Prostate gland (tissue), 2 donors: ENCODE measurements around the gene CPNE9. TPM values are rescaled to one million over a fixed set of nuclear protein-coding genes. Genes with fewer than 3 reads are reported as not detected.

Experiments
- DNase-seq: peaks from one replicate; pipeline ENCODE4 v3.0.0-alpha.2; 2019; ENCODE audit warnings: low spot score
- H3K27ac ChIP-seq, 2 donors: fragments of 200-600 bp; sonication (generic); 2 replicates each; pipeline ENCODE4 v1.5.1; 2017 to 2019
- H3K27me3 ChIP-seq: fragments of 200-600 bp; sonication (generic); replicated peaks from 2 replicates; pipeline ENCODE4 v1.5.1; 2019; ENCODE audit not compliant: insufficient read depth
- H3K36me3 ChIP-seq, 2 donors: fragments of 200-600 bp; sonication (generic); 1 replicate in 1 of 2; 2 replicates in 1 of 2; pipeline versions ENCODE4 v1.5.1 to v1.8.1; 2017 to 2019
- H3K4me1 ChIP-seq: fragments of 200-600 bp; sonication (generic); replicated peaks from 2 replicates; pipeline ENCODE4 v1.5.1; 2019
- H3K4me3 ChIP-seq, 2 donors: fragments of 200-600 bp; sonication (generic); 2 replicates each; pipeline ENCODE4 v1.5.1; 2017 to 2019
- H3K9me3 ChIP-seq: fragments of 200-600 bp; sonication (generic); 2 replicates; pipeline ENCODE4 v1.5.1; 2017
- CTCF ChIP-seq, 4 experiments: fragments of 200-600 bp in 2 of 4; fragments of 450-650 bp in 2 of 4; sonication (generic) in 2 of 4; IDR thresholded peaks; 1 replicate in 3 of 4; 2 replicates in 1 of 4; pipeline ENCODE4 v1.5.1; 2016 to 2019; ENCODE audit warnings: antibody characterized with exemption in 4 of 4, mild to moderate bottlenecking in 2 of 4, moderate library complexity in 2 of 4
- POLR2A ChIP-seq: fragments of 450-650 bp; IDR thresholded peaks from one replicate; pipeline ENCODE4 v1.6.1; 2016; ENCODE audit warnings: antibody characterized with exemption, mild to moderate bottlenecking
- POLR2AphosphoS5 ChIP-seq: sonication (generic); formaldehyde crosslinking; IDR thresholded peaks from one replicate; pipeline ENCODE4 v1.6.1; 2017; ENCODE audit warnings: antibody characterized with exemption
- WGBS: methylation state at CpG from one replicate; pipeline ENCODE4 v1.1.5; 2018; 5-methylcytosine and 5-hydroxymethylcytosine counted together
- intact Hi-C: fragments of 100-400 bp; cut with DNase I; formaldehyde crosslinking; loops from one replicate; pipeline ENCODE4 v1.14.2; 2022
- total RNA-seq, 2 donors: library from RNA; depleted of rRNA; stranded (reverse); fragments of >200 nt; gene quantifications; one replicate each; pipeline ENCODE4 v1.1.0, GENCODE V29; 2016

CPNE9 gene
- total RNA-seq, 2 donors from 2014 or later, result not detected

- WGBS, result 93% methylated on average over 7 of the region's 7 CpGs
- no peak overlapping the region for H3K4me3 ChIP-seq
- H3K27me3 ChIP-seq, result no peaks in the 10 kb centered on the region
- intact Hi-C loops, result no loop called here
- no peak for DNase-seq
- H3K36me3 ChIP-seq, result peaks cover 3 to 5% of the 10 kb centered on the region in 2 donors
- H3K27ac ChIP-seq, result no peak overlapping the region
- no peaks in the 10 kb centered on the region for H3K9me3 ChIP-seq
- H3K4me1 ChIP-seq, result no peaks in the 10 kb centered on the region
- no peak for TF ChIP-seq POLR2AphosphoS5
- no peak for TF ChIP-seq CTCF (IDR thresholded peaks at IDR 0.05)
- TF ChIP-seq POLR2A, result no peak
Observed at GRCh38 chr3:9695746-9696145, 7.9 kb upstream of the CPNE9 start.

- H3K27ac ChIP-seq, result no peak overlapping the region
- no peak for DNase-seq
- no peaks in the 10 kb centered on the region for H3K9me3 ChIP-seq
- no peaks in the 10 kb centered on the region for H3K4me1 ChIP-seq
- H3K27me3 ChIP-seq, result no peaks in the 10 kb centered on the region
- no peak for TF ChIP-seq POLR2AphosphoS5
- no peak for TF ChIP-seq CTCF (IDR thresholded peaks at IDR 0.05)
- no peak for TF ChIP-seq POLR2A
- WGBS, result 67% methylated on average over 5 of the region's 5 CpGs
- intact Hi-C loops, result no loop called here
- no peak overlapping the region for H3K4me3 ChIP-seq
- H3K36me3 ChIP-seq, result peaks cover 3 to 5% of the 10 kb centered on the region in 2 donors
Observed at GRCh38 chr3:9696480-9697220, 7.0 kb upstream of the CPNE9 start.

GRCh38 chr3:9697892-9698291 lies 5.7 kb upstream of the CPNE9 start:
- H3K36me3 ChIP-seq, result peaks cover 3 to 5% of the 10 kb centered on the region in 2 donors
- no peaks in the 10 kb centered on the region for H3K27me3 ChIP-seq

GRCh38 chr3:9698293-9698692 lies 5.3 kb upstream of the CPNE9 start:
- H3K27ac ChIP-seq, result no peak overlapping the region
- intact Hi-C loops, result no loop called here
- H3K9me3 ChIP-seq, result no peaks in the 10 kb centered on the region
- H3K4me3 ChIP-seq, result no peak overlapping the region
- WGBS, result 94% methylated on average over 3 of the region's 3 CpGs
- H3K27me3 ChIP-seq, result no peaks in the 10 kb centered on the region
- H3K4me1 ChIP-seq, result no peaks in the 10 kb centered on the region
- no peak for TF ChIP-seq POLR2AphosphoS5
- TF ChIP-seq CTCF (IDR thresholded peaks at IDR 0.05), result no peak
- no peak for TF ChIP-seq POLR2A
- no peak for DNase-seq
- H3K36me3 ChIP-seq, result peaks cover 3 to 5% of the 10 kb centered on the region in 2 donors

More at GRCh38 chr3:9697892-9698291, 5.7 kb upstream of the CPNE9 start:
- Histone ChIP-seq H3K4me1 (no peaks in the 10 kb centered on the region), H3K9me3 (no peaks in the 10 kb centered on the region), H3K4me3 (no peak overlapping the region), H3K27ac (no peak overlapping the region)
- WGBS, result 83% methylated on average over 4 of the region's 4 CpGs
- intact Hi-C loops, result no loop called here
- TF ChIP-seq POLR2A, result no peak
- no peak for TF ChIP-seq CTCF (IDR thresholded peaks at IDR 0.05)
- TF ChIP-seq POLR2AphosphoS5, result no peak
- DNase-seq, result no peak

- DNase-seq, result no peak
- intact Hi-C loops, result no loop called here
- Histone ChIP-seq H3K27ac (no peak overlapping the region), H3K4me3 (no peak overlapping the region), H3K36me3 (peaks cover 3 to 5% of the 10 kb centered on the region in 2 donors), H3K27me3 (no peaks in the 10 kb centered on the region), H3K4me1 (peaks cover 7% of the 10 kb centered on the region), H3K9me3 (no peaks in the 10 kb centered on the region)
- TF ChIP-seq POLR2A (no peak), CTCF (IDR thresholded peaks at IDR 0.05) (no peak), POLR2AphosphoS5 (no peak)
- WGBS, result 85% methylated on average over 2 of the region's 2 CpGs
Observed at GRCh38 chr3:9700536-9700935, 3.1 kb upstream of the CPNE9 start.
